ENCODE measurements around the gene MIR17HG.
"Not testable (repeated sequence)": the region's sequence is repeated elsewhere in the genome, so short reads cannot be mapped to it uniquely, and the experiment has no call there.

MIR17HG gene

GRCh38 chr13:91351123-91351522 lies 3.6 kb downstream of the MIR17HG start:
- no peak for TF ChIP-seq JUND (IDR thresholded peaks at IDR 0.05; ENCODE audit: low read depth)
- DNase-seq (ENCODE audit: low read depth in 1 of 2, low spot score in 1 of 2): no peak
- in situ Hi-C loops (cut with HindIII; ENCODE audit: low pct_unique_long_range_greater_than_20kb, low sequenced_read_pairs): no loop called here

- DNase-seq (ENCODE audit: low read depth in 1 of 2, low spot score in 1 of 2): no peak
- no peak for TF ChIP-seq JUND (IDR thresholded peaks at IDR 0.05; ENCODE audit: low read depth)
- in situ Hi-C loops (cut with HindIII; ENCODE audit: low pct_unique_long_range_greater_than_20kb, low sequenced_read_pairs): no loop called here
Measured at GRCh38 chr13:91351980-91352379, 4.5 kb downstream of the MIR17HG start.

GRCh38 chr13:91352891-91353290 lies 5.4 kb downstream of the MIR17HG start:
- DNase-seq (ENCODE audit: low read depth in 1 of 2, low spot score in 1 of 2); in situ Hi-C loops (cut with HindIII; ENCODE audit: low pct_unique_long_range_greater_than_20kb, low sequenced_read_pairs): not testable (repeated sequence)

GRCh38 chr13:91353494-91353893 lies 6.0 kb downstream of the MIR17HG start:
- in situ Hi-C loops (cut with HindIII; ENCODE audit: low pct_unique_long_range_greater_than_20kb, low sequenced_read_pairs): no loop called here
- DNase-seq (ENCODE audit: low read depth in 1 of 2, low spot score in 1 of 2): no peak
- TF ChIP-seq JUND (IDR thresholded peaks at IDR 0.05; ENCODE audit: low read depth): no peak

GRCh38 chr13:91355099-91355825 lies 7.8 kb downstream of the MIR17HG start:
- in situ Hi-C loops (cut with HindIII; ENCODE audit: low pct_unique_long_range_greater_than_20kb, low sequenced_read_pairs): no loop called here
- DNase-seq (ENCODE audit: low read depth in 1 of 2, low spot score in 1 of 2): no peak
- no peak for TF ChIP-seq JUND (IDR thresholded peaks at IDR 0.05; ENCODE audit: low read depth)

- TF ChIP-seq JUND (IDR thresholded peaks at IDR 0.05; ENCODE audit: low read depth): no peak
- DNase-seq (ENCODE audit: low read depth in 1 of 2, low spot score in 1 of 2): no peak
- in situ Hi-C loops (cut with HindIII; ENCODE audit: low pct_unique_long_range_greater_than_20kb, low sequenced_read_pairs): no loop called here
Measured at GRCh38 chr13:91355826-91356710, 8.6 kb downstream of the MIR17HG start.

- in situ Hi-C loops (cut with HindIII; ENCODE audit: low pct_unique_long_range_greater_than_20kb, low sequenced_read_pairs): no loop called here
- no peak for TF ChIP-seq JUND (IDR thresholded peaks at IDR 0.05; ENCODE audit: low read depth)
- DNase-seq (ENCODE audit: low read depth in 1 of 2, low spot score in 1 of 2): no peak
Measured at GRCh38 chr13:91356919-91357612, 9.6 kb downstream of the MIR17HG start.

GRCh38 chr13:91357613-91358386 lies 10.3 kb downstream of the MIR17HG start:
- peak in 1 of 2 experiments; percentile 12 for DNase-seq (ENCODE audit: low read depth in 1 of 2, low spot score in 1 of 2)
- in situ Hi-C loops (cut with HindIII; ENCODE audit: low pct_unique_long_range_greater_than_20kb, low sequenced_read_pairs): no loop called here
- no peak for TF ChIP-seq JUND (IDR thresholded peaks at IDR 0.05; ENCODE audit: low read depth)

- no peak for DNase-seq (ENCODE audit: low read depth in 1 of 2, low spot score in 1 of 2)
- in situ Hi-C loops (cut with HindIII; ENCODE audit: low pct_unique_long_range_greater_than_20kb, low sequenced_read_pairs): no loop called here
- no peak for TF ChIP-seq JUND (IDR thresholded peaks at IDR 0.05; ENCODE audit: low read depth)
Measured at GRCh38 chr13:91358387-91358782, 10.9 kb downstream of the MIR17HG start.

GRCh38 chr13:91359111-91359510 lies 11.6 kb downstream of the MIR17HG start:
- no peak for TF ChIP-seq JUND (IDR thresholded peaks at IDR 0.05; ENCODE audit: low read depth)
- DNase-seq (ENCODE audit: low read depth in 1 of 2, low spot score in 1 of 2): no peak
- in situ Hi-C loops (cut with HindIII; ENCODE audit: low pct_unique_long_range_greater_than_20kb, low sequenced_read_pairs): no loop called here

- DNase-seq (ENCODE audit: low read depth in 1 of 2, low spot score in 1 of 2): no peak
- in situ Hi-C loops (cut with HindIII; ENCODE audit: low pct_unique_long_range_greater_than_20kb, low sequenced_read_pairs): no loop called here
- TF ChIP-seq JUND (IDR thresholded peaks at IDR 0.05; ENCODE audit: low read depth): no peak
Measured at GRCh38 chr13:91359631-91360030, 12.1 kb downstream of the MIR17HG start.

- no peak for TF ChIP-seq JUND (IDR thresholded peaks at IDR 0.05; ENCODE audit: low read depth)
- in situ Hi-C loops (cut with HindIII; ENCODE audit: low pct_unique_long_range_greater_than_20kb, low sequenced_read_pairs): no loop called here
- DNase-seq (ENCODE audit: low read depth in 1 of 2, low spot score in 1 of 2): no peak
Measured at GRCh38 chr13:91360246-91360751, 12.8 kb downstream of the MIR17HG start.

All from T47D (cell line).